Nucleus accumbens (tissue), 56 donors: ENCODE measurements around the gene ZSWIM7.
A peak's percentile ranks its signal among the peaks of the same experiment; 100 is the strongest.
"Not testable (repeated sequence)": the region's sequence is repeated elsewhere in the genome, so short reads cannot be mapped to it uniquely, and the experiment has no call there.

Experiments used
- DNase-seq, 56 donors: peaks; one replicate each; lab custom pipeline; 2025; lab: John Stamatoyannopoulos, UW

ZSWIM7 gene

DNA sequence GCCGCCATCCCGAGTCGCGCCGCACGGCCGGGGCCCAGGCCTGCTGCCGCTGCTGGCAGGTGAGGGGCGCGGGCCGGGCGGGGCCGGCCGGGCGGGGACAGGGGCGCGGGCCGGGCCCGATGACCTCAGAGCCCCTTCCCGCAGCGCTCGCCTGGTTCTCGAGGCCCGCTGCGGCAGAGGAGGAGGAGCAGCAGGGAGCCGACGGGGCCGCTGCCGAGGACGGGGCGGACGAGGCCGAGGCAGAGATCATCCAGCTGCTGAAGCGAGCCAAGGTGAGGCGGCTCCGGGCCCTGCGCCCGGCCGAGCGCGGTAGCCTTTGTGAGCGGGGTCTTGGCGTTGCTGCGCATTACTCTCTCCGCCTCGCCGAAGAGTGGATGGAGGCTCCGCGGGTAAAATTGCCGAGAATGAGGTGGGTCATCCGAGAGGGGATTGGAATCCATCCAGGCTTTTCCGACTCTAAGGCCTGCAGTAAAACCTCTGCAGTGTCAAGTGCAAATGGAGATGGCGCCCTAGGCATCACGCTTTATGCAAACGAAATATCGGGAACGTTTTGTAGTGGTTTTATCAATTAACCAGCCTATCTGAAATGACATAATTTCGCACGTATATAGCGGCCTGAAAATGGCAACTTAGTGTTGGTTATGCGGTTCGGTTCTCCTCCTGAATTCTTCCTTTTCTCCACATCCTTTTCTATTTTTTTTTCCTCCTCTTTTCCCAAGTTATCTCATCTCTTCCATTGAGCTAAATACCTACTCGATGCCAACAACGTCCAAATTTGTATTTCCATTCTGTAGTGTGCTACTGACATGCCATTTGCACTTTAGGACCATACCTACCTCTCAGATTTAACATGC lies 697 bp upstream of the ZSWIM7 start:
- peak in 29 of 56 donors; percentile 11 to 74 (median 45) for DNase-seq

DNA sequence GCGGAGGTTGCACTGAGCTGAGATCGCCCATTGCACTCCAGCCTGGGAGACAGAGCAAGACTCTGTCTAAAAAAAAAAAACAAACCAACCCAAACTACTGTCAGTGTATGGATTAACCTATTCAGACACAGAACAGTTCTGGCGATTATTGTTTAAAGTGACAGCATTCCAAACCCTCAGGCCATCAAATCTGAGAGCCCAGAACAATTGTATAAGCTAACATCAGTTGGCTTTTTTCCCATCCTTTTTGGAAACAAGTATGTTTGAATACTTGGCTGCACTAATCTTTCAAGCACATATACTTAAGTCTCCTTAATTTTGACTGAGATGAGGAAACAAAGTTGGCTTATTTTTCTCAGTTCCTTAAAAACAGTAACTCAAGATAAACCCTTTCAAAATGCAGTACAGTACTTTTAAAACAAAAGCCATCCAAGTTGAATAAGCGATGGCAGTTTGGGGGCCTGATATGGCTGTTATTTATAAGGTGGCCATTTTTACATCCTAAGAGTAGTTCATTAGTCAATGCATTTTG lies 1.4 kb downstream of the ZSWIM7 start:
- DNase-seq = no peak

DNA sequence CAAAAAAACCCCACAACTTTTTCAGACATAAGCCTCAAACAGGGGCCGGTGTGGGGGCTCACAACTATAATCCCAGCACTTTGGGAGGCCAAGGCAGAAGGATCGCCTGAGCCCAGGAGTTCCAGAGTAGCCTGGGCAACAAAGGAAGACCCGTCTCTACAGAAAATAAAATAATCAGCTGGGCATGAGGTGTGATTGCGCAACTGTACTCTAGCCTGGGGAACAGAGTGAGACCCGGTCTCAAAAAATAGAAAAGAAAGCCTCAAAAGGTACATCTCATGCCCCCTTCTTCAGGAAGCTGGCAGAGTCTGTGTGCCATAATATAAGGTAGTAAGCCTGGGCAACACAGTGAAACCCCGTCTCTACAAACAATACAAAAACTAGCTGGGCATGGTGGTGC lies 3.2 kb downstream of the ZSWIM7 start:
- no peak for DNase-seq

DNA sequence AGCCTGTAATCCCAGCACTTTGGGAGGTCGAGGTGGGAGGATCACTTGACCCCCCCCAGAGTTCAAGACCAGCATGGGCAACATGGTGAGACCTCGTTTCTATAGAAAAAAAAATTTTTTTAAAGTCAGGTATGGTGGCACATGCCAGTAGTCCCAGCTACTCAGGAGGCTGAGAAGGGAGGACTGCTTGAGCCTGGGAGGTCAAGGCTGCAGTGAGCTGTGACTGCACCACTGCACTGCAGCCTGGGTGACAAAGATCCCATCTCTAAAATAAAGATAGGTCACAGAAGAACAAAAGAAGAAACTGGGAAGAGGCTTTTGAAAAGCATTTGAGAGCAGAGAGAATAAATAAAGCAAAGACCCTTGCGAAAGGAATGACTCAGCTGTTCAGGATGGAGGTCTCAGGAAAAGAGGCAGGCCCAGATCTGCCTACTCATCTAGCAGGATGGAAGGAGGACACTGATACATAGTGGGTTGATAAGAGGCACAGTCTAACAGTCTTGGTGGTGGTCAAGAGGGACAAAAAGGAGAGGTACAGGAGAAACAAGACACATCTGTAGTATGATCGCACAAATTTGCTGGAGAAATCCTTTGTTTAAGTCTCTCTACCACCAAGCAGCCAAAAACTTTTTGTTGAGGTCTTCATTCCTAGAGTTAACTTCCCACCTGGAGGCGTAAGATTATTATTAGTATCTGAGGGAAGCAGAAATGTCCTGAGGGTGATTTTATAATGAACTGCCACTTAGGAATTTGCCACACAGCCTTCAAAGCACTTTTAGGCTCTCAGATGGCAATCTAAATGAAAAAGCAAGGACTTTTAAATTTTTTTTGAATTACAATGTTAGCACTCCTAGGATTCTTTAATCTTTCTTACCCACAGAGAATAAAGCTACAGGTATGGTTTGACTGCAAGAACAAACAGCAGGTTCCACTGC lies 17.6 kb downstream of the ZSWIM7 start:
- no peak for DNase-seq

DNA sequence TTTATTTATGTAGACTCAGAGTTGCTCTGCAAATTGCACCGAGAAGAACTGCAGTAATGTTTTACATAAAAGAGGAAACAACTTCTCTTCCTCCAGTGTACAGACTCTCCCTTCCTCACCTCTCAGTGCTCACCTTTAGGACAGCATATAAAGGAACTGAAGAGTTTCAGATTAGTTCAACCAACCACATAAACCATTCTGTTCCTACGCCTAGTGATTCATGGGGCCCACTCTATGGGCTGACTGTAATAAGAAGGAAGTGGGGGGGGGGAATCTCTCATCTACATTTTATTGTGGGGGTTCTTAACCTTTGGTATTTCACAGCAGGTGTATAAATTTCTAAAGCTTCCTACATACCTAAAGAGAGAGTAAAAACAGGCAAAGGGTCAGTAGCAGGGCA lies 18.3 kb downstream of the ZSWIM7 start:
- no peak for DNase-seq

DNA sequence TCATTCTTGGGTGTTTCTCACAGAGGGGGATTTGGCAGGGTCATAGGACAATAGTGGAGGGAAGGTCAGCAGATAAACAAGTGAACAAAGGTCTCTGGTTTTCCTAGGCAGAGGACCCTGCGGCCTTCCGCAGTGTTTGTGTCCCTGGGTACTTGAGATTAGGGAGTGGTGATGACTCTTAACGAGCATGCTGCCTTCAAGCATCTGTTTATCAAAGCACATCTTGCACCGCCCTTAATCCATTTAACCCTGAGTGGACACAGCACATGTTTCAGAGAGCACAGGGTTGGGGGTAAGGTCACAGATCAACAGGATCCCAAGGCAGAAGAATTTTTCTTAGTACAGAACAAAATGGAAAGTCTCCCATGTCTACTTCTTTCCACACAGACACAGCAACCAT lies 20.5 kb downstream of the ZSWIM7 start:
- DNase-seq = not testable (repeated sequence)

DNA sequence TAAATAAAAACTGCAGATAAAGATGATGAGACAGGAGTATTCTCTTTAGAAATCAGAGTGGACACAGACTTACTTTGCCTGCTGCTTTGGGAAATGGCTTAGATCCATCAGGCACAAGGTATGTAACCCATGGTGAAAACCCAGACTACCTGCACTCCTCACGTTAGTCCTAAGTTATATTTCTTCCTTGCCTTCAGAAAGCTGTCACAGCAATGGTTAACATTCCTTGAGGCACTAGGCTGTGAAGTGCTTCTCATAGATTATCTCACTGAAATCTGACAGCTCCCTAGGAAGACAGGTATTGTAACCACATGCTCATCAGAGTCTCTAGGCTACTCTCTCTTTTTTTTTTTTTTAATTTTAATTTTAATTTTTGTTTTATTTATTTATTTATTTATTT lies 20.9 kb downstream of the ZSWIM7 start:
- no peak for DNase-seq

DNA sequence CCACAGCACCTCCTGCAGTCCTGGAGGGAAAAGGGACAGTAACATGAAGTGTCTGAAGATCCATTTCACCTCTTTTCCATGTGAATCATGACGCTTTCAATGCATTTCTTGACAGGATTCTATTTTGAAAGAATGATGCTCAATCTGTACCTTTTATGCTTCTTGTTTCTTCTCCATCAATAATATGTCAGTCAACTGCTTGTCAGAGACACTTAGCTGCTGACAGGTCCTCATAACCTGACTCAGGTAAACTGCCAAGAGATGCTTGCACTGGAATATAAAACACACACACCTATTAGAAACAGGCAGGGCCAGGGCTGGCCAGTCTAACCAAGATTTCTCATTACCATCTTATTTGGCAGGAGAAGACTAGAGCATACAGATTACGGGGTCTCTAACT lies 21.6 kb downstream of the ZSWIM7 start:
- DNase-seq = no peak

DNA sequence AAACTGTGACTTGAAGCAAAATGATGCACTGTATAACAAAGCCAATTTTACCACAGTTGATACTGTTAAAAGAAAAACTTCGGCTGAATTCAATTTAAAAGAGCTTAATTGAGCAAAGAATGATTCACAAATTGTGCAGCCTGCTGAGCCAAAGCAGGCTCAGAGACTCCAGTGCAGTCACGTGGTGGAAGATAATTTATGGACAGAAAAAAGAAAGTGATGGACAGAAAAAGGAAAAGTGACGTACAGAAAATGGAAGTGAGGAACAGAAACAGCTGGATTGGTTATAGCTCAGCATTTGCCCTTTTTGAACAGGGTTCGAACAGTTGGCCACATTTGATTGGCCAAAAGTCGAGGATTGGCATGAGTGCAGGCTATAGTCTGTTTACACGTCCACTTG lies 25.7 kb downstream of the ZSWIM7 start:
- no peak for DNase-seq

DNA sequence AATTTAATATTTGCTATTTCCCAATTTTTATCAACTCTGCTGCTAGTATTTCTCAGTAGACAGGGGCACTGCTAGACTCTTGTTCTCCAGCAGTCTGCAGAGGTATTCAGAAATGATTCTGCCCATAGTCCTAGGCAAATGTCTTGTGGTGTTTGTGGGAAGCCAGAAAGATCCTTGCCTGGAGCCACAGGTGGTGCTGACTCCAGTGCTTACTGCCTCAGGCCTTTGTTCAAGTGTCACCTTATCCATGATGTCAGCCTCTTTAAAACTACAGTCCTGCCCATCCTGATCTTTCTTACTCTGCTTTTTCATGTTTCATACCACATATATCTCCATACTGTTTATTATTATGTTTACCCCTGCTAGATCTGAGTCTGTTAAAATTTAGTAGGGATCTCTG lies 26.5 kb downstream of the ZSWIM7 start:
- no peak for DNase-seq

DNA sequence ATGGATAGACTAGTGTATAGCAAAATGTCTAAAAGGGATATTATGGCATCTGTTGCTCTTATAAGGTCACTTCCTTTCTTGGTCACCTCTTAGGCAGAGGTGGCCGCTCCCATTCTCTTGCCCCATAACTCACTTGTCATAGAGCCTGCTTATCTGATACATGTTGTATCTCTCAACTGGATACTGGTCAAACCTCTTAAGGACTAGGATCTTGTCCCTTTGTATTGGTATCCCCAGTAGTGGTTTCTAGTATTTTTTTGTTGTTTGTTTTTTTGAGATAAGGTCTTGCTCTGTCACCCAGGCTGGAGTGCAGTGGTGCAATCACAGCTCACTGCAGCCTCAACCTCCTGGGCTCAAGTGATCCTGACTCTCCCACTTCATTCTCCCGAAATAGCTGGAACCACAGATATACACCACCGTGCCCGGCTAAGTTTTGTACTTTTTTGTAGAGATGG lies 27.0 kb downstream of the ZSWIM7 start:
- no peak for DNase-seq

DNA sequence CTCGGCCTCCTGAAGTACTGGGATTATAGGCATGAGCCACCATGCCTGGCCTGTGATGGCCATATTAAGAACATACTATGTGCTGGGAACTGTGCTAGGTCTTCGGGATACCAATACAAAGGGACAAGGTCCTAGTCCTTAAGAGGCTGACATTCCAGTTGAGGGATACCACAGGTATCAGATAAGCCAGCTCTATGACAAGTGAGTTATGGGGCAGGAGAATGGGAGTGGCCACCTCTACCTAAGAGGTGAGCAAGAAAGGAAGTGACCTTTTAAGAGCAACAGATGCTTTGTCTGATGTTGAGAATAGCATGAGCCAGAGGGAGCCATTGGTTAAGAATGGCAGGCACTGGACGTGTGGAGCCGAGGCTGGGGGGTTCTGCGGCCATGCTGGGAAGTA lies 27.6 kb downstream of the ZSWIM7 start:
- no peak for DNase-seq

DNA sequence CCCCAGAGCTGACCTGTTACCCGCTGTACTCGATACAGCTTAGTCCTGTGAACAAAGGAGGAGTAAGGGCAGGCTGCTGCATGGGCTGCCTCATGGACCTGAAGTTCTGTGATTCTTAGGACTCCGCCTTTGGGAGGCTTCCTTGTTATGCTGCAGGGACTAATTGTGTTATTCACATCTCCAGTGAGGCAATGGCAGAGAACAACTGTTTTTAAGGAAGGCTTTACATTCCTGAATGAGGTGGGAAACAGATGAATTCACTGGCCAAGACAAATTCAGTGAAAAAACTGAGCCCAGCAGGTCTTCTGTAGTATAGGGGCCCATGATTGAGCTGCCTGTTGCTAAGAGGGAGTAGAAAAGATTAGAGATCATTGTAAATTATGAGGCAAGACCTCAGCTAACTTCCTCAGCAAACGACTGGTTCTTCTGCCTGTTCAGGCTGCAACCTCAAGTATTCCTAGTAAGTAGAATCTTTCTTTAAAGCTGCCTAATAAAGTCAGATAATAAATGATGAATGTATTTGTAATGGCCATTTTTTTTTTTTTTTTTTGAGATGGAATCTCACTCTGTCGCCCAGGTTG lies 28.3 kb downstream of the ZSWIM7 start:
- DNase-seq = no peak

DNA sequence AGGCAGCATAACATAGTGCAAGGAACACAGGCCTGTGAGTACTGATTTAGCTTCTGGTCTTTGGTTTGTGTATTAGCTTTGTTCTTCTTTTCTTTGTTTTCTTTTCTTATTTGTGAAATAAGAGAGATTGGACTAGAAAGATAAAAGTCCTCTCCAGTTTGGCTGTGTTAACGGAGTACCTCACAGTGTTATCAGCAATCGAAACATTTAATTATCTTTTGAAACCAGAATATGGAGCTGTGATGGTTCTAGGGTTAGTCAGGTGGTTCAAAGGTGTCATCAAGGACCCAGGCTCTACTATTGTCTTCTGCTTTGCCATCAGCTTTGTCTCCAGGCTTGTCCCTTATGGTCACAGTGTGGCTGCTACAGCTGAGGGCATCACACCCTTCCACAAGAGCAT lies 29.0 kb downstream of the ZSWIM7 start:
- DNase-seq = no peak

DNA sequence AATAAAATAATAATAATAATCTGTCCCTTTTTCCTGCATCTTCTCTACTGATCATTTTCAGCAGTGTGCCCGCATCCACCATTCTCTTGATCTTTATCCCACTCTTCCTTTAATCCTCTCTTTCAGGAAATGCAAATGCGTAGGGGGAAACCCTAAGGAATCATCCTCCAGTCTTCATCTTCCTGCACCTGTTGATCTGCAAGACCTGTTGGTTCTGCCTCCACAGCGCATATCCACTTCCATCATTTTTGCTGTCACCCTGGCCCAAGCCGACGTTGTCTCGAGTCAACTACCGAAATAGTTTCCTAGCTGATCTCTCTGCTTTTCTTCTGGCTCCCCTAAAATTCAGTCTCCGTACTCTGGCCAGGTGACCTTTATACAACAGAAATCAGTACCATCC lies 30.0 kb downstream of the ZSWIM7 start:
- DNase-seq = no peak

DNA sequence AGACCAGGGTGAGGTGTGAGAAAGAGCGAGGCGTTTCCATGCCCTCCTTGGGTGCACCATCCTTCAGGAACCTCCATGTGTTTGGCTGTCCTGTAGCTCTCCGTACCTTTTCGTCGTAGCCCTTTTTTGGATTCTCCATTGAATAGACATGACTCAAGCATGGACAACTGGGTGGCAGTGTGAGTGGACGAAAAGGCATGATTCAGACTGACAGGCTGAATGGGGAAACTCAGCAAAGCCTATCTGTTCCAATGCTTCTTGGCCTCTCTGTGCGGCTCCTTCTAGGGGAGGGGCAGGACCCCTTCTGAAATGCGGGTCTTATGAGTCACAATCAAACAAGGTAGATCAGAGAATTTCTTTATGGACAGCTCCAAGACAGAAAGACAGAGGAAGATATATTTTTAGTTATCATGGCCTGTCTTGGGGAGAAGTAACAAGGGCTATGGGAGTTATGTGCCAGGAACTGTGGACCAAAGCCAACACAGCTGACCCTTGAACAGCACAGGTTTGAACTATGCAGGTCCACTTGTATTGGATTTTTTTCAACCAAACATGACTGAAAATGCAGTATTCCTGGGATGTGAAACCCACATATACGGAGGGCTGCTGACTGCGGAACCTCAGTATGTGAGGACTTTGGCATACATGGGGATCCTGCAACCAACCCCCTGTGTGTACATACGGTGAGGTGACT lies 31.7 kb downstream of the ZSWIM7 start:
- DNase-seq = no peak

DNA sequence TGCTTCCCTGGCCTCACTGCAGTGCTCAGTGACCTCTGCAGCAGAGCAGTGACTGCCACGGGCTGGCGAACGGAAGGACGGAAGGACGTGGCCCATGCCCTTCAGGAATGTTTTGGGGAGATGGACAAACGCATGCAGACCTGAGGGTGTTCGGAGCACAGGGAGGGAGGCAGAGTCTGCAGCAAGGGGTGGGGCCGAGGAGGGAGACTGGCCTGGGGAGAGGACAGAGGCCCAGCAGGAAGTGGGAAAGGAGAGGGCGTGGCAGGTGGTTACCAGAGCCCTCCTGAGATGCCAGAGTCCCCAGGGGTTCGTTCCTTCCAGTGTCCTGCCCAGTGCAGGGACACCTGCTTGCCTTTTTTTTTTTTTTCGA lies 32.6 kb downstream of the ZSWIM7 start:
- DNase-seq = no peak

DNA sequence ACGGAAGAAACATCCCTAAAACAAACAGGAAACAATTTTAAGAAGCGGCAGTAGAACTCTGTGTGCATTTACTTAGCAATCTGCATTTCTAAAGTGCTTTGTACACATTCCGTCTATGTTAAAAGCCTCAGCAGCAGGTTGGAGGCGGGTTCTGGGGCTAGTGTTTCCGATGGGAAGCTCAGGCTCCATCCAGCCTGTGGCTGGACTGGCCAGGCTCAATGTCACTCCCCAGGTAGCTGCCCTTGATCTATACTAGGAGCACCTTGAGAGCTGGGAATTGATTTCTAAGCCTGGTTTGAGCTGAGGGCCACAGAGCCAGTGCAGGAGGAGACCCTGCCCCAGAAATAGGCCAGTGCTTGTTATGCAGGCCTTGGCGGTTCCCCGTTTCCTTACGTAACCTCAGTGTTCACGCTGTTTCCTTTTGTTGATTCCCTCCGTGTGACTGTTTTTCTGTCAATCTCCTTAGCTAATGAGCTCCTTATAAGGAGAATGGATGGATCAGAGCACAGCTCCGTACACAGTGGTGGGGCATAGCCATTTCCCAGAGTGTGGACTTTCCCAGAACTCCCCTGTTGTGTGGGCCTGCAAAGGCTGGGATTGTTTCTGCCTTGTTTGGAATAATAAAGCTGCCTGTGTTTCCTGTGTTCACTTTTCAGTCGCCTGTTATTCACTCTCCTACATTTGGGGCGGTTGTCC lies 33.2 kb downstream of the ZSWIM7 start:
- peak in 19 of 56 donors; percentile 12 to 75 (median 37) for DNase-seq

DNA sequence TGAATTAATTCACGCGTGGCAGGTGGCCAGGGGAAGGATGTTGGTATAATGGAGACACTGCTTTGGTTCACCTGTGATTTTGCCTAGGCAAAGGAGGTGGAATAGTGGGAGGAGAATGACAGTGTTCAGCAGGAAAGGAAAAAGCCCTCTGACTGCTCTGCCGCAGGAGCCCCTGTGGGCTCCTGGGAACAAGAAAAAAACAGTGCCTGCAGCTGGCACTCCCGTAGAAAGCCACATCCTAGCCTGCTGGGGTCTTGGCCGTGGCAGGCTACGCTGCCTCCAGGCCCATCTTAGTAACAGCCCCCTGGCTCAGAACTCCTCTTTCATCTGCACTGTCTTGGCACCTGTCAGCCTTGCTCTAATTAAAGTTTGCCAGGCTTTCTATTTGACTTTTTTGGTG lies 34.0 kb downstream of the ZSWIM7 start:
- DNase-seq = peak in 7 of 56 donors; percentile 7 to 41 (median 22)

DNA sequence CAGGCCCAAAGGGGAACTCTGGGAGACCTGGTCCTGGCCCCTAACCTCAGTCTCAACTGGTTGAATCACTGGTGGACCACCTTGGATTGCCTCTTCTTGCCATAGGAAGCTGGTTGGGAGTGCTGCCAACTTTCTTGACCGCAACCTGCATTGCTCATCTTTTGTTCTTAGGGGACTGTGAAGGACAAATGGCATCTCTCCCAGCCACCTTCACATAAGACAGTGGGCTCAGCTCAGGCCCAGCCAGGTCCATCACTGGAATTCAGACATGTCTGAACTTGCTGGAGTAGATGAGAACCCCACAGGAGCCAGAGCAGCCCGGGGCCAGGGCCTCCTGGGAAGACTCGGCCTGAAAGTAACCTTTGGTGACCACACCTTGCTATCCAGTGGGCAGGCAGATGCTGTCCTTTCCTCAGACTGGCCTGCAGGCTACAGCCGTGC lies 35.8 kb downstream of the ZSWIM7 start:
- DNase-seq = no peak
